ENCODE data around the gene TOMM40.
"Not testable (repeated sequence)": the region's sequence is repeated elsewhere in the genome, so short reads cannot be mapped to it uniquely, and the experiment has no call there.

GRCh38 chr19:44914433-44915206 lies 23.6 kb downstream of the TOMM40 start, which contains the start of gene APOC1:
- TF ChIP-seq POLR2A (IDR thresholded peaks at IDR 0.05; ENCODE audit: low read length); GATA1 (IDR thresholded peaks at IDR 0.05; ENCODE audit: low read depth, low read length): not testable (repeated sequence)

Measured in erythroblast (primary cell).